NT2/D1 (cell line): ENCODE results near the gene BTBD6.

Experiments used
- DNase-seq: peaks from one replicate; pipeline ENCODE4 v3.0.0-alpha.2; 2011; ENCODE audit warnings: low read depth, low spot score
- H3K27me3 ChIP-seq: 2 replicates; pipeline ENCODE4 v1.6.0; 2011; ENCODE audit warnings: mild to moderate bottlenecking; ENCODE audit not compliant: insufficient read length, insufficient read depth
- H3K36me3 ChIP-seq: 2 replicates; pipeline ENCODE4 v1.6.1; 2011; ENCODE audit warnings: mild to moderate bottlenecking, low read length, mixed read lengths; ENCODE audit not compliant: insufficient read depth, insufficient read length
- H3K4me1 ChIP-seq: 2 replicates; pipeline ENCODE4 v1.5.1; 2011; ENCODE audit not compliant: insufficient read depth, insufficient read length
- H3K4me3 ChIP-seq: 2 replicates; pipeline ENCODE4 v1.5.1; 2011; ENCODE audit warnings: low read depth; ENCODE audit not compliant: insufficient read length
- H3K9ac ChIP-seq: 2 replicates; pipeline ENCODE4 v1.6.0; 2011; ENCODE audit warnings: low read depth; ENCODE audit not compliant: insufficient read length
- H3K9me3 ChIP-seq: 2 replicates; pipeline ENCODE4 v1.5.1; 2011; ENCODE audit warnings: mild to moderate bottlenecking, low read length; ENCODE audit not compliant: insufficient read depth
- SUZ12 ChIP-seq: IDR thresholded peaks from 2 replicates; pipeline ENCODE4 v1.6.1; 2011; ENCODE audit not compliant: insufficient read length, insufficient read depth; ENCODE audit errors: extremely low read depth
- YY1 ChIP-seq: IDR thresholded peaks from 2 replicates; pipeline ENCODE4 v1.6.1; 2011; ENCODE audit not compliant: insufficient read length, insufficient read depth
- ZNF274 ChIP-seq: IDR thresholded peaks from 2 replicates; pipeline ENCODE4 v1.6.1; 2011; ENCODE audit warnings: mild to moderate bottlenecking, low read depth, low read length

The BTBD6 gene

DNA sequence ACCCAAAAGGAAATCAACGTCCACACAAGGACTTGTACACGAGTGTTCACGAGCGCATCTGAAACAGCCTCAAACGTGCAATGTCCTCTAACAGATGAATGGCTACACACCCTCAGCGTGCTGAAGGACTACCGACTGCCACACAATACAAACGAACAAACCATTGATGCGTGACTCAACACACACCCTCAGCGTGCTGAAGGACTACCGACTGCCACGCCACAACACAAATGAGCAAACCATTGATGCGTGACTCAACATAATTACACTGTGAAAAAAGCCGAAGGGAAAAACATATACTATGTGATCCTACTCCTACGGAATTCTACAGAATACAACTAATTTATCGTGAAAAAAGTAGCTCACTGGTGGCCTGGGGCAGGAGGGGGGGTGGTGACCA lies 25.1 kb upstream of the BTBD6 start:
- Histone ChIP-seq H3K9me3 (no peaks in the 10 kb centered on the region), H3K36me3 (peaks cover 49% of the 10 kb centered on the region), H3K4me3 (no peak overlapping the region), H3K27me3 (no peaks in the 10 kb centered on the region), H3K9ac (no peak overlapping the region), H3K4me1 (no peaks in the 10 kb centered on the region)
- TF ChIP-seq YY1 (no peak), ZNF274 (no peak), SUZ12 (no peak)
- DNase-seq = no peak

GRCh38 chr14:105223770-105224544 lies 24.4 kb upstream of the BTBD6 start:
- Histone ChIP-seq H3K9ac (no peak overlapping the region), H3K27me3 (no peaks in the 10 kb centered on the region), H3K4me1 (no peaks in the 10 kb centered on the region), H3K4me3 (no peak overlapping the region), H3K9me3 (no peaks in the 10 kb centered on the region), H3K36me3 (peaks cover 50% of the 10 kb centered on the region)
- no peak for DNase-seq
- no peak for TF ChIP-seq YY1
- no peak for TF ChIP-seq SUZ12
- TF ChIP-seq ZNF274 = no peak

DNA sequence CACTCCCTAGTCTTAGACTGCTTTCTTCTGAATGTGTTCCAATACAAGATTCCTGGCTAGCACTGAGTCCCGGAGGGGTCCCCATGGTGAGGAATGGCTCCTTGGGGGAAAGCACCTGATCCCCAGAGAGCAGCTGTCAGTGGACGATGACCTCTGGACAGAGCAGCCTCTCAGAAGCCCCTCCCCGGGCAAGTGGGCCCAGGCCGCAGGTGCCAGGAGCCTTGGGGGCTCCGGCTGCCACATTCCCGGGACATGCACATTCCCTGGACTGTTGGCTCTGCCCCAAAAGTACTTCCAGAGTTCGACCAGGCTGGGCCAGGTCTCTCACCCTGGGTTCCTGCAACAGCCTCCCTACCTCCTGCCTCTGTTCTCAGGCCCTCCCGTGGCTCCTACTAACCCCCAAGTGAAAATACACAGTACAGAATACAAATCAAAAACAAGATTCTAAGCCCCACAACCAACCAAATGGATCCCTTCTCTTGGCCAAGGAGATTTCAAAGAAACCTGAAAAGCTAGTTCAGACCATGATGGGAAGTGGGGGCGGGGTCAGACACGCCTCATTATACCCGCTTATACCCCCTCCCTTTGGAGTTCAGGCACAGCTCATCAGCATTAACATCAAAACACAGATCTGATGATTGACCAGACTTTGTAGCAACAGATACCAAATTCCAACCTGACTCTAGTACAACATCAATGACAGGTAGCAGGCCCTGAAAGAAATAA lies 23.3 kb upstream of the BTBD6 start:
- no peaks in the 10 kb centered on the region for H3K27me3 ChIP-seq
- H3K9ac ChIP-seq = no peak overlapping the region
- no peak overlapping the region for H3K4me3 ChIP-seq
- peaks cover 42% of the 10 kb centered on the region for H3K36me3 ChIP-seq
- no peaks in the 10 kb centered on the region for H3K4me1 ChIP-seq
- no peaks in the 10 kb centered on the region for H3K9me3 ChIP-seq
- no peak for DNase-seq
- TF ChIP-seq SUZ12 (no peak), YY1 (no peak), ZNF274 (no peak)

DNA sequence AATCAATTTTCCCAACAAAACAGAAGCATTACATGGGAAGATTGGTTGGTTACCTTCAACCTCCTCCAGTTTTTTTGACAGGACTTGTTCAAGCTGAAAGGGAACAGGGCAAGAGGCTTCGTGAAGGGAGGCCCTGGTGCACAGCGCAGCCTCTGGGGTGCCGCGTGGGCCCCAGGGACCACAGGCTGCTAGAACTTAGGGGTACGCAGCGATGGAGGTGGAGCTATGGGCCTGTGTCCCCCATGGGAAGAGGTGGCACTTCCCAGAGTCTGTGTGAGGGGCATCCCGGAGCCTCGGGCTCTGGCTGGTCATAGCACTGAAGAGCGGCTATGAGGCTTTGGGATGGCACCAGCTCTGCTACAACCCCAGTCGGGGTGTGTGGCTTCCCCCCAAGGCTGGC lies 22.1 kb upstream of the BTBD6 start:
- DNase-seq = no peak
- Histone ChIP-seq H3K27me3 (no peaks in the 10 kb centered on the region), H3K9ac (no peak overlapping the region), H3K36me3 (peaks cover 33% of the 10 kb centered on the region), H3K9me3 (no peaks in the 10 kb centered on the region), H3K4me3 (no peak overlapping the region), H3K4me1 (no peaks in the 10 kb centered on the region)
- TF ChIP-seq SUZ12 = no peak
- no peak for TF ChIP-seq ZNF274
- no peak for TF ChIP-seq YY1

DNA sequence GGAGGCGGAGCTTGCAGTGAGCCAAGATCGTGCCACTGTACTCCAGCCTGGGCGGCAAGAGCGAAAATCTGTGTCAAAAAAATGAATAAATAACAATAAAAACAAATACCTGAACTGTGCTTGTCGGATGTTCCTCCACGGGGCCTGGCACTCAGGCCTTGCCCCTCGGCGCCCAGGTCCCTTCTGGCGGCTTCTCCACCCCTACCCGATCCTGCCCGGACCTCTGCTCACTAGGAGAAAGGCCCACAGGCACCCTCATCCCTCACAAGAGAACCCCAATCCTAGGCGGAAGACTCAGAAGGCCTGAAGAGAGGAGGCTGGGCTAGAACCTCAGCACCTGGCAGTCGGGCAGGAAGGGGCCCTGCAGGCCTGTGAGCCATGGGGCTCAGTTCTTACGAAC lies 21.0 kb upstream of the BTBD6 start:
- no peak overlapping the region for H3K9ac ChIP-seq
- no peaks in the 10 kb centered on the region for H3K4me1 ChIP-seq
- peaks cover 26% of the 10 kb centered on the region for H3K36me3 ChIP-seq
- DNase-seq = no peak
- no peak overlapping the region for H3K4me3 ChIP-seq
- H3K9me3 ChIP-seq = no peaks in the 10 kb centered on the region
- TF ChIP-seq SUZ12 (no peak), YY1 (no peak), ZNF274 (no peak)
- no peaks in the 10 kb centered on the region for H3K27me3 ChIP-seq

GRCh38 chr14:105228562-105228961 lies 19.8 kb upstream of the BTBD6 start:
- Histone ChIP-seq H3K4me1 (no peaks in the 10 kb centered on the region), H3K9ac (no peak overlapping the region), H3K27me3 (no peaks in the 10 kb centered on the region), H3K4me3 (no peak overlapping the region), H3K36me3 (peaks cover 20% of the 10 kb centered on the region), H3K9me3 (no peaks in the 10 kb centered on the region)
- no peak for DNase-seq
- no peak for TF ChIP-seq SUZ12
- no peak for TF ChIP-seq ZNF274
- no peak for TF ChIP-seq YY1

DNA sequence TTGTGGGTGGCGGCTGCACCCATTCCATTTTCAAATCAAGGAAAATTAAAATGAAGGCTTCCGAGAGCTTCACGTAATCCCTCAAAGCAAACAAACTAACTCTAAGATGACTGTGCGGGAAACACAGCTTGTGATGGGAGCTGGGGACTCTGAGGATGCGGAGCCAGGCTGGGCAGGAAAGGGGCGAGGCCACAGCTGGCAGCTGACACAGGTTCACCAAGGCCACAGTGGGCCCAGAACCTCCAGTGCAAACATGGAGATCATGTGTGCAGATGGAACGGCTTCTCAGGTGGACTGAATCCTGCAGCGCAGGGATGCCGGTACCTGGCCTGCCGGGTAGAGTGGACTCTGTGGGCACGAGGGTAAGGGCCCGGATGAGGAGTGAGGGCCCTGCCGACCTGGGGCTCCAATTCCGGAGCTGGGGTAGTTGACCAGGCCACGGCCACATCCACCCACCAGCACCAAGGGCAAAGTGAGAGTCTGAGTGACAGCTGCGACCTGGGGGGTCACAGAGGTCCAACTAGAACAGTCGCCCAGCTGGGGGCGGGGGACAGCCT lies 19.2 kb upstream of the BTBD6 start:
- H3K27me3 ChIP-seq = no peaks in the 10 kb centered on the region
- no peak overlapping the region for H3K4me3 ChIP-seq
- TF ChIP-seq SUZ12 = no peak
- TF ChIP-seq YY1 = no peak
- no peak for TF ChIP-seq ZNF274
- H3K9ac ChIP-seq = no peak overlapping the region
- H3K9me3 ChIP-seq = no peaks in the 10 kb centered on the region
- H3K4me1 ChIP-seq = no peaks in the 10 kb centered on the region
- DNase-seq = no peak
- H3K36me3 ChIP-seq = peaks cover 20% of the 10 kb centered on the region
